GM12865 (cell line): ENCODE results near the gene EHD4.

ENCODE experiments used
- DNase-seq: peaks from one replicate; pipeline ENCODE4 v3.0.0; 2010; ENCODE audit warnings: low read depth
- H3K4me3 ChIP-seq: 2 replicates; pipeline ENCODE4 v1.5.1; 2011; ENCODE audit warnings: mild to moderate bottlenecking, low read depth, low read length, control low read depth
- TF ChIP-seq, protein P1 (sequence below): IDR thresholded peaks from 2 replicates; pipeline ENCODE4 v1.5.1; 2011; ENCODE audit warnings: low read length, control low read depth, low read depth, inconsistent platforms; ENCODE audit not compliant: insufficient read depth; ENCODE audit errors: missing control alignments

Gene EHD4

GRCh38 chr15:41921167-41921566 is 51.2 kb downstream of the EHD4 start:
- TF ChIP-seq, protein P1, sequence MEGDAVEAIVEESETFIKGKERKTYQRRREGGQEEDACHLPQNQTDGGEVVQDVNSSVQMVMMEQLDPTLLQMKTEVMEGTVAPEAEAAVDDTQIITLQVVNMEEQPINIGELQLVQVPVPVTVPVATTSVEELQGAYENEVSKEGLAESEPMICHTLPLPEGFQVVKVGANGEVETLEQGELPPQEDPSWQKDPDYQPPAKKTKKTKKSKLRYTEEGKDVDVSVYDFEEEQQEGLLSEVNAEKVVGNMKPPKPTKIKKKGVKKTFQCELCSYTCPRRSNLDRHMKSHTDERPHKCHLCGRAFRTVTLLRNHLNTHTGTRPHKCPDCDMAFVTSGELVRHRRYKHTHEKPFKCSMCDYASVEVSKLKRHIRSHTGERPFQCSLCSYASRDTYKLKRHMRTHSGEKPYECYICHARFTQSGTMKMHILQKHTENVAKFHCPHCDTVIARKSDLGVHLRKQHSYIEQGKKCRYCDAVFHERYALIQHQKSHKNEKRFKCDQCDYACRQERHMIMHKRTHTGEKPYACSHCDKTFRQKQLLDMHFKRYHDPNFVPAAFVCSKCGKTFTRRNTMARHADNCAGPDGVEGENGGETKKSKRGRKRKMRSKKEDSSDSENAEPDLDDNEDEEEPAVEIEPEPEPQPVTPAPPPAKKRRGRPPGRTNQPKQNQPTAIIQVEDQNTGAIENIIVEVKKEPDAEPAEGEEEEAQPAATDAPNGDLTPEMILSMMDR: no peak
- H3K4me3 ChIP-seq: no peak overlapping the region
- DNase-seq: no peak

- H3K4me3 ChIP-seq: no peak overlapping the region
- DNase-seq: no peak
- TF ChIP-seq, protein P1: no peak
Observed at GRCh38 chr15:41919954-41920538, 52.3 kb downstream of the EHD4 start.

- TF ChIP-seq, protein P1: no peak
- H3K4me3 ChIP-seq: no peak overlapping the region
- no peak for DNase-seq
Observed at GRCh38 chr15:41919201-41919820, 53.0 kb downstream of the EHD4 start.

- no peak overlapping the region for H3K4me3 ChIP-seq
- TF ChIP-seq, protein P1: no peak
- DNase-seq: no peak
Observed at GRCh38 chr15:41918506-41919126, 53.7 kb downstream of the EHD4 start.

GRCh38 chr15:41917767-41918430 is 54.5 kb downstream of the EHD4 start:
- TF ChIP-seq, protein P1: no peak
- DNase-seq: no peak

GRCh38 chr15:41915255-41915994 is 56.9 kb downstream of the EHD4 start:
- TF ChIP-seq, protein P1: no peak
- no peak overlapping the region for H3K4me3 ChIP-seq
- DNase-seq: no peak

More at GRCh38 chr15:41917767-41918430, 54.5 kb downstream of the EHD4 start:
- H3K4me3 ChIP-seq: no peak overlapping the region
